Cardiac fibroblast (primary cell): ENCODE results near the gene TRIM7.
"Not testable (repeated sequence)": the region's sequence is repeated elsewhere in the genome, so short reads cannot be mapped to it uniquely, and the experiment has no call there.

Experiments used
- DNase-seq, 2 donors: peaks; one replicate each; pipeline versions ENCODE4 v3.0.0 to v3.0.0-alpha.2; 2010; ENCODE audit warnings: low read depth in 2 of 2
- H3K4me3 ChIP-seq, 2 donors: replicated peaks in 1 of 2; 1 replicate in 1 of 2; 2 replicates in 1 of 2; pipeline ENCODE4 v1.5.1; 2011; ENCODE audit warnings: low read depth in 2 of 2, low read length in 2 of 2, mild to moderate bottlenecking in 2 of 2, moderate library complexity in 1 of 2
- CTCF ChIP-seq: IDR thresholded peaks from one replicate; pipeline ENCODE4 v1.5.1; 2011; ENCODE audit warnings: low read depth, mild to moderate bottlenecking, low read length, inconsistent platforms

Gene TRIM7

GRCh38 chr5:181211208-181211607 lies 6.2 kb upstream of the TRIM7 start:
- no peak overlapping the region for H3K4me3 ChIP-seq
- TF ChIP-seq CTCF: no peak
- no peak for DNase-seq

- not testable (repeated sequence) for H3K4me3 ChIP-seq, DNase-seq
Observed at GRCh38 chr5:181210698-181211097, 5.7 kb upstream of the TRIM7 start.

GRCh38 chr5:181210148-181210547 lies 5.2 kb upstream of the TRIM7 start:
- not testable (repeated sequence) for H3K4me3 ChIP-seq, DNase-seq

GRCh38 chr5:181209006-181209405 lies 4.0 kb upstream of the TRIM7 start:
- not testable (repeated sequence) for DNase-seq, H3K4me3 ChIP-seq

GRCh38 chr5:181207960-181208253 lies 2.9 kb upstream of the TRIM7 start:
- no peak for TF ChIP-seq CTCF
- DNase-seq: no peak
- H3K4me3 ChIP-seq: no peak overlapping the region

GRCh38 chr5:181207214-181207959 lies 2.4 kb upstream of the TRIM7 start:
- H3K4me3 ChIP-seq: peak overlapping the region; percentile 46
- no peak for TF ChIP-seq CTCF
- peak; percentile 92 to 96 for DNase-seq

GRCh38 chr5:181205761-181206649 lies 1.0 kb upstream of the TRIM7 start:
- H3K4me3 ChIP-seq: peak overlapping the region; percentile 9 to 20
- DNase-seq: peak in 1 of 2 donors; percentile 50

More at GRCh38 chr5:181205761-181206649, 1.0 kb upstream of the TRIM7 start:
- TF ChIP-seq CTCF: no peak
